GM18873 (cell line): ENCODE results near the gene SERINC5.

ENCODE experiments used
- ATAC-seq: cut with Tn5 transposase; IDR thresholded peaks from one replicate; pipeline ENCODE4 v1.9.1; 2021; ENCODE audit warnings: mild to moderate bottlenecking, moderate library complexity, moderate number of reproducible peaks; ENCODE audit not compliant: unreplicated experiment, low FRiP score

SERINC5 gene

GRCh38 chr5:80255431-80255810 lies 427 bp downstream of the SERINC5 start:
- peak; percentile 28 for ATAC-seq

DNA sequence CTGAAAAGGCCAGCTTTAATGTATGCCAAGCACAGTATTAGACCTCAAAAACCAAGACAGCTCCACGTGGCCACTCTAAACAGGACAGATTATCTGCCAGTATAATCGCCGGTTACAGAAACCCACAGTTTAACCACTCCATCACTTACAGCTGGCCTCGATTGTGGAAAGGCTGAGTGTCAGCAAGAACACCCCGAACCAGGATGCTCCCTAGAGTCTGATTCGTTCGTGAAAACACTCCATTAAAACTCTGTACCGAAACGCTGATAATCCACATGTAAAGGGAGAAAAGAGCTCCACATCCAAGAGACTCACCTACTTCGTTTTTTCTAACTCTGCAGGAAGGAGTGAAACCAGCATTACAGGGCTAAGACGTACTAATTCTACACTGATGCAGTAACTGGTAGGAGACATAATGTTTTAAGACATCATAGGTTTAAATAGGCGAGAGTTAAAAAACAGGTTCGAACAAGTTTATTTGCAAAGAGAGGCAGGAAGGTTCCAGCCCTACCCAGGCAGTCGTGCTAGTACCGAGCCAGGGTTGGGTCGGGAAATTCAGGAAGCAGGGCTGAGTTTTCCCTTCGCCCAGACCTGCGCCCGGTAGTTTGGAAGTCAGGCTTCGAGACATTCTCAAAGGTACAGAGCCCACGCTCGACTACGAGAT lies 949 bp downstream of the SERINC5 start:
- ATAC-seq: no peak

DNA sequence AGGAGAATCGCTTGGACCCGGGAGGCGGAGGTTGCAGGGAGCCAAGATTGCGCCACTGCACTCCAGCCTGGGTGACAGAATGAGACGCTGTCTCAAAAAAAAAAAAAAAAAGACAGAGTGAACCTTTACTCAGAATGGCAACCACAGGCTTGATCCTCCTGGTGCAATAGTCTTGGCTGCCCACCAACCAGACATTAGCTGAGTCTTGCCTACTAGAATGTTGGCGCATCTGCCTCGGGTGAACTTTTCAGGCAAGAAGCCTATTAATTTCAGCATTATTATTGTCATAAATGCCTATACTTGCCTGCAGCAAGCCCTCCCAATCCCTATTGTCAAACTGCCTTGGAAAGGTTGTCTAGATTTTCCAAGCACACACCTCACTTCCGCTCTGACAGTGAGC lies 4.2 kb downstream of the SERINC5 start:
- ATAC-seq: no peak

DNA sequence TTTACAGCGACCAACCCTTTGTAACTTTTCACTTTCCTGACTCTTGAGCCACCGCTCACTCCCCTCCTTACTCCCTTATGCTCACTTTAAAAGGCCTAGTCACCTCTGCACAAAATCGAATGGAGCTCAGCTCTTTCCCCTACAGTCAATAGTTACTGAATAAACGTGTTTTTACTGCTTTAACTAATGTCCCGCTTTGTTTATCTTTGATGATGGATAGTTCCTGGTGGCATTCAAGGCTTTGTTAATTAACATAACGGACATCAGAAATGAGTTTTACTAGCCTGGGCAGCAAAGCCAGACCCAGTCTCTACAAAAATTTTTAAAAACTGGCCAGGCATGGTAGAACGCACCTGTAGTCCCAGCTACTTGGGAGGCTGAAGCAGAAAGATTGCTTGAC lies 5.0 kb downstream of the SERINC5 start:
- ATAC-seq: no peak

DNA sequence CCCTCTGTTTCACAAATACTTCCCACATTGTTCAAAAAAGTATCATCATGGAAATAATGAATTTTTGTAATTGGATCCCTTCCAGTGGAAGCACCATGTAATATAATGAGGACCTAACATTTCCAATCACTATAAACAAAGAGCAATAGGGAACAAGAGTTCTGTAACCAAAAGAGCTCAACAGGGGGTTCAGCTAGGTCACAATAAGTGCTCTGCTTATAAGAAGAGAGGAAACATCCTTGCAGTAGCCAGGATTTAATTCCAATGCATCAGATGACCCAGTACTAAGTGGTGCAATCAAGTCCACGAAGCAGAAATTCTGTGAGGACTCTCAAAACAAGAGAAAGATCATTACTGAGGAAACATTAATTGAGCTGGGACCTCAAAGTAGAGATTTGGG lies 5.9 kb downstream of the SERINC5 start:
- no peak for ATAC-seq

GRCh38 chr5:80248378-80248777 lies 7.5 kb downstream of the SERINC5 start:
- ATAC-seq: no peak

- no peak for ATAC-seq
Measured at GRCh38 chr5:80246995-80247729, 8.7 kb downstream of the SERINC5 start.

DNA sequence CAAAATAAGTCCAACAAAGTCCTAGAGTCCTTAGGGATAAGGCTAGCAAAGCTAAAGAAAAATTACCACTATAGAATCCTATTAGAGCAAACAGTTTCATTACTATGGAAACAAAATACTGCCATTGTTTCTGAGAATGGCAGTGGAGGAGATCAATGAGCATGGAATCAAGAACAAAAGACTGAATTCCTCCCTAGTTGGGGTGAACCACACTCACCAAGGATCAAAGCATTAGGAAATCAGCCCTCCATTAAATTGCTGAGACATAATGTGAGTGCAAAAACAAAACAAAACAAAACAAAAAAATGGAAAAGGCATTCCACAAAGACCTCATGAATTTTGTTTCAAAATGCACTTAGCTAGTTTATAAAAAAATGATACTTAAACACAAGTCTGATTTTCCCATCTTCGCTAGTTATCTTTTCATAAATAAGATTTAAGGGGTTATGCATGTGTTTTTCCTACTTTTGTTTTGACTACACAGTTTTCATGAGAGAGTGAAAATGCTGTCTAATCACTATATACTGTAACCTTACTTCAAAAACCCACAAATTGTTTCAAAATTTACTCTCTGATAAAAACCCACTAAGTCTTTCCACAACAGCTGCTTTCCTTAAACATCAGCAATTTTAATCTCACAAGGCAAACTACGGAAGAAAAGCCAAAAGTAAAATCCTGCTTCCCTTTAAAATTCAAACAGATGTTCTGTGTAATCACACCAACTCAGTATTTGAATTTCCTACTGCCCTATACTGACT lies 9.7 kb downstream of the SERINC5 start:
- no peak for ATAC-seq

DNA sequence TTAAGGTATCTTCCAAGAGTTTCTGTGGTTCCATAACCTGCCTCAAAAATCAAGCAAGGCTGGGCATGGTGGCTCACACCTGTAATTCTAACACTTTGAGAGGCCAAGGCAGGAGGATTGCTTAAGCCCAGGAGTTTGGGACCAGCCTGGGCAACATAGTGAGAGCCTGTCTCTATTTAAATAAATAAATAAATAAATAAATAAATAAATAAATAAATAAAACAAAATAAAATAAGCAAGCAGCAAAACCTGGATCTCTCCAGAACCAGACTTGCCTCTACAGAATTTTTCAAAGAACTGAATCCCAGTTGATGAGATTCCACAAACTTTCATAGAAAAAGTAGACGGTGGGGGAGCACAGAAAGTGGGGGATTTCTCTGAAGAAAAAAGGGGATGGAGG lies 12.3 kb downstream of the SERINC5 start:
- no peak for ATAC-seq

- ATAC-seq: no peak
Measured at GRCh38 chr5:80242849-80243248, 13.0 kb downstream of the SERINC5 start.

DNA sequence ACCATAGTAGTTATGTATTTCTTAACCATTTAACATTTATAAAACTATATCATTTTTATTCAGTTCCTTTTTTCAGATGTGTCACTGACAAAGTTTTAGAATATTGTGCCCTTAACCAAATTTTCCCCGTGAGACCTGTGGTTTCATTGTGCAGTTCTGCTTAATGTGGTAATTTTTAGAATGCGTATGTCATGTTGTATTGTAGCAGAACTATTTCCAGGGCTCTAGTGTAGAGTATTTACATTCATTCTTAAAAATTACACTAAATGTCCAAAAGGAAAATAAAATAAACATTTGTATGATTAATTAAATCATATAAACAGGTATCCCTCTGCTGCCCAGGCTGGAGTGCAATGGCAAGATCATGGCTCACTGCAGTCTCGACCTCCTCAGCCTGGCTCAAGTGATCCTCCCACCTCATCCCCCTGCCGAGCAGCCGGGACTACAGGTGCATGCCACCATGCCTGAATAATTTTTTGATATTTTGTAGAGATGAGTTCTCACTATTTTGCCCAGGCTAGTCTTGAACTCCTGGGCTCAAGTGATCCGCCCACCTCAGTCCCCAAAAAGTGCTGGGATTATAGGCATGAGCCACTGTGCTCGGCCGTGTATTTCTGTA lies 15.4 kb downstream of the SERINC5 start:
- no peak for ATAC-seq

DNA sequence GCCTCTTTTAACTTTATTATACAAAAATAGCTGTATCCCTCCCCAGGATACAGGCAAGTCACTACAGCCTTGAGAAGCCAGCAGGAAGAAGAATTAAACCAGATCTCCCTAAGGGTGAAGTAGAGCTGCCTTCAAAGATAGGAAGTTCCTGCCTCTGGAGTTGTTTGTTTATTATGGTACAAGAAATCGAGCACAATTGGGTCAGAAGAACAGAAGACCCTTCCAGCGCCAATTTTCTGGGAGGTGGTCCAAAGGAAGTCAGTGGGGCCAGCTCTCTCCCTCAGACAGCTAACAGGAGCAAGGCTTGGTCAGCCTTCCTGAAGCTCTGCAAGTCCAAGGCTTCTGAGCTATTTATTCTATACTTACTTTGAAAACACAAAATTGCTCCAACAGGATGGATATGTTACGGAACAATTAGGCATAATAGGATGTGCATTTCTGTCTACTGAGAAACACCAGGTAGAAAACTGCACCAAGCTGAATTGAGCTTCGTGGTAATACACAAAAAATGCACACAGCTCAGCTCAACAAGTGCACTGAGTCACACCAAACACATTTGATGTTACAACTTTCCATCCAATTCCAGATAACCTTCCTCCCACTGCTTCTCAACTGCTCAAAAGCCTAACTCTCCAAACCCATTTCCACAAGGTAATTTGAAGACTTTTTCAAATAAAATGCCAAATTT lies 16.0 kb downstream of the SERINC5 start:
- ATAC-seq: no peak

- ATAC-seq: no peak
Measured at GRCh38 chr5:80238778-80239679, 16.8 kb downstream of the SERINC5 start.

DNA sequence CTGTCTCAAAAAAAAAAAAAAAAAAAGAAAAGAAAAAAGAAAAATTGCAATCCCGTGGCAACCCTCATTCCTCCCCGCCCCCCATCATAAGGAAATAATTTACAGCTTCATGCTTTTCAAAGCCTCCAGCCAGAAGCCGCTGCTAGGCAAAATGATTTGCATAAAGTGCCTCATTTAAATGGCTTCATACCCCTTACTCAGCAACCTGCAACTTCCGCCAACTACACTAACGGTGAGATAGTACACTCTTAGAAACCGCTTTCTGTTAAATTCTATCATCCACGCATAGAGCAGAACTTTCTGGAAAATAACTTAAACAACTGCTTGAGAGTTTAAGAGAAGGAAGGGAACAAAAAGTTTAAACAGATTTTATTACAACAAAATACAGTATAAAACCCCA lies 17.8 kb downstream of the SERINC5 start:
- ATAC-seq: no peak

- no peak for ATAC-seq
Measured at GRCh38 chr5:80237243-80237642, 18.6 kb downstream of the SERINC5 start.

DNA sequence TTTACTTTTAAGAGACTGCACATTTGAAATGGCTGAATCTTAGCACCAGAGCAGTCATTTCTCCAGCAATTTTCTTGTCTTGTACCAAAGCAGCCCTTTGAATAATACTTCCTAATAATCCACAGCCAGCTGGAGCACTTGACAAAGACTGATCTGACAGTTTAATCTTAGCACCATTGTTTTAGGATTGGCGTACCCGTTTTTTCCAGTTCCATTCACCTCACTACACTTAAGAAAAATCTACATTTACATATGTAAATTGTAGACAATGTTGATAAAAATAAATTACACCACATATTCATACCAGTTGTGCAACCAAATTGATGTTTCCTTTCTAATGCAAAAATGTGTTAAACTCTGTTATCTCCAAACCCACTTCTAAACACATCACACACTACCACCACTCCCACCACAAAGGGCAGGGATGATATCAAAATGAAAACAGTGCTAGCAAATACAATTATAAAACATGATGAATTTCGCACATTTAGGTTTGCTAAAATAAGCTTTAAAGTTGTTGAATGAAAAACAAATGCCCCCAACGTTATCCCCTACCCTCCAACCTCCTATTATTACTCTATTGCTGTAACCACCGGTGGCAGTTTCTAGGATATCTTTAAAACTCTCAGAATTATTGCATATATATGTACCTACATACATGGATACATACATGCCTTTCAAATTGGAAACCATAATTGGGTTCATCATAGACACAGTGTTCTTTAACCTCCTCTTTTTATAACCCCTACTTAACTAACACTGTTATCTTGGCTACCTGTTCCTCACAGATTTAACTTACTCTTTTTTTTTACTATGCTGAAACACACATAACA lies 21.5 kb downstream of the SERINC5 start:
- no peak for ATAC-seq

DNA sequence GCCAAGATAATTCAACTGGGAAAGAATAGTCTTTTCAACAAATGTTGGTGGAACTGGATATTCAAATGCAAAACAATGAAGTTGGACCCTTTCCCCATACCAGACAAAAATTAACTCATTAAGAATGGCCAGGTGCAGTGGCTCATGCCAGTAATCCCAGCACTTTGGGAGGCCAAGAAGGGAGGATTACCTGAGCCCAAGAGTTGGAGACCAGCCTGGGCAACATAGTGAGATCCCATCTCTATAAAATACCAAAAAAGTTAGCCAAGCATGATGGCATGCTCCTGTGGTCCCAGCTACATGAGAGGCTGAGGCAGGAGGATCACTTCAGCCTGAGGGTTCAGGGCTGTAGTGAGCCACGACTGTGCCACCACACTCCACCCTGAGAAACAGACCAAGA lies 24.2 kb downstream of the SERINC5 start:
- ATAC-seq: no peak

DNA sequence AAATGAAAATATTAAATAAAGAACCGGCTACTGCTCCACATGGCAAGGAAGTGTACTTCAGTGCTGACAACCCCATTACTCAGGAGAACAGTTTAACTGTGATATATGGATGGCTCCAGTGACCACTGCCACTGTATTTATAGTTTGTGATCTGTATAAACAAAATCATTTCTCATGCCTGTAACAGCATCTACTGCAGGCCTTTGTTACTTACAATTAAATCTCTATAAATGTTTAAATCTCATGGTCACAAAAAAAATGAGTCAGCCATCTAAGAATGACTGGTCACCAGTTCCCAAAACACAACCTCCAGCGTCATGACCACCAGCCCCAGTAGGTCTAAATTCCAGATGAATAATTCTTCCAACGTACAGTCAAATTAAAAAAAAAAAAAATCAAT lies 24.6 kb downstream of the SERINC5 start:
- no peak for ATAC-seq
